GM08714 (cell line): Measurements from ENCODE around the gene FOXD3.

Experiments used
- H3K4me3 ChIP-seq: fragments of 200-500 bp; sonication (Bioruptor generic); 2 replicates; pipeline ENCODE4 v1.5.1; 2014; ENCODE audit warnings: mild to moderate bottlenecking, low read length, inconsistent platforms
- ZNF274 ChIP-seq: IDR thresholded peaks from 2 replicates; pipeline ENCODE4 v1.6.1; 2012; ENCODE audit warnings: mild to moderate bottlenecking, low read depth, low read length

FOXD3 gene

DNA sequence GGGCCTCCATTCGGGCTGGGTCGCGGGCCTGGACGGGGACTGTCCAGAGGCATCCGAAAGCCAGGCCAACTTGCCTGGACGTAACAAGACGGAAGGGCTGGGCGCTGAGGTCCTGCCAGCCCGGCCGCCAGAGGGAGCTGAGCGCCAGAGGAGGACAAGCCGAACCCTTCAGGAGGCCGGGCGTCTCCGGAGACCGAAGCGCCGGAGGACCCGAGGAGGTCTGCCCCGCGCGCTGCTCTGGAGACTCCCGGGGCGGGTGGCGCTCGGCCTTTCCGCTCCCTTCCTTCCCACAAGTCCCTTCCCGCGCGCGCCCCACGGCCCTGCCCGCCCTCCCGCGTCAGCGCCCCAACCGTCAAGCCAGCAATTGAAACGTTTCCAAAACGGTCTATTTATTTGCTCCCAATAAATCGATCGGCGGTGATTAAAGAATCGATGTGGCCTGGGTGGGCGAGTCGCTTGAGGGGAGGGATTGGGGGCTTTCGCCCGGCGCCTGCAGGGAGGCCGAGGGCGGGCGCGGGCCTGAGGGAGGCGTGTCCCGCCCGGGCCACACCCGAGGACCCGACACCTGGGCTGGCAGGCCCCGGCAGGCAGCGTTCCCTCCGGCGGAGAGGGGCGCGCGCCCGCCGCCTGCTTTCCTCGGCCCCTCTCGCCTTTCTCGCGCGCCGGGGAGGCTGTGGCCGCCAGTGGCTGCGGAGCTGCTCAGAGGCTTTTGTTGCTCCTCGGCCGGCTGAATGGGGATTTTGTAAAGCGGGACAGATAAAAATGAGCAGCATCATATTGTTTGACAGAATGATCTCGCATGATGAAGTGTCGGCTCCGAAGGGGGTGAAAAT lies 5.2 kb upstream of the FOXD3 start:
- peak overlapping the region; percentile 53 for H3K4me3 ChIP-seq
- TF ChIP-seq ZNF274 = no peak

DNA sequence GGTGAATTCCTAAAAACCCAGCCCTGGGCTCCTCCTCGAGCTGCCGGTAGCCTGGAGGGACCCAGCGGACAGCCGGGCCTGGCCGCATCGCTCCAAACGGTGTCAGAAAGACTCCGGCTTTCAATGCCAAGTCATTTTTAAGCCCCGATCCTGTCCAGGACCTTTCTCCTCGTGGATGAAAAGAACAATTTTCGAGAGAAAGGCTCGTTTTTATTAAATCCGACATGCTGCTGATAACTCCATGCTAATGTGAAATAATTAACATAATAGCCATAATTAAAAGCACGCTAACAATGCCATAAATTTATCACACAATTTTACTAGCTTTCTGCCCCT lies 4.6 kb upstream of the FOXD3 start:
- TF ChIP-seq ZNF274 = no peak
- peak overlapping the region; percentile 53 for H3K4me3 ChIP-seq

DNA sequence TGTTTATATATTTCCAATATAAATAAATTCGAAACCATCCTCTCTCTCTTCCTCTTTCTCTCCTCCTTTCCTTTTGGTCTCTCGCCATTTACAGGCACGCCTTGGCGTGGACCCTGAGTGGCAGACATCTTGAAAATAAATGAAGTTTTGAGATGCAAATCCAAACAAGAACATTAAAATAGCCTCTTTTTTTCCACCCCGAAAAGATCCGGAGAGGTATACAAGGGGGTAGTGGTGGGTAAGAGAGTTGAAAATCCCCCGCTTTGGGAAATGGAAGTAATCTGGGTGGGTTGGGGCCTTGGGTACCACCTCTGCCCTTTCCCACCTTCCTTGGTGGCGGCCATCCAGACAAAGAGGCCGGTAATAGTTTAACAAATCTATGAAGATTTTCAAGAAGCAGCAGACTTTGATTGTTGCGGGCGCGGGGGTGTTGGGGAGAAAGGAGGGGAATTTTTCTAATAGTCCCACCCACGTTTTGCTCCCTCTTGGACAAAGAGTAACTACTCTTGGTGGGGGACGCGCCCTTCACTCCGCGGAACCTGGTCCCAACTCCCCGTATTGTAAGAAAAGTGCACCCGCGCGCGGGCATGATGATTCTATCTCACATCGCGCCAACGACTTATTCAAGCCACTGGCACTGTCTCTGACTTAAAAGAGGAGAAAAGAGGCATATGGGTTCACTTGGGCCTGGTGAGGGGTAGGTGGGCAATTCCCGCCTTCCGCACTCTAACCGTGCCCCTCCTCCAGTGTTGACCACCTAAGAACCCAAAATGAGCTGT lies 4.0 kb upstream of the FOXD3 start:
- no peak for TF ChIP-seq ZNF274
- no peak overlapping the region; the same call in 1 of the 2 replicates for H3K4me3 ChIP-seq

DNA sequence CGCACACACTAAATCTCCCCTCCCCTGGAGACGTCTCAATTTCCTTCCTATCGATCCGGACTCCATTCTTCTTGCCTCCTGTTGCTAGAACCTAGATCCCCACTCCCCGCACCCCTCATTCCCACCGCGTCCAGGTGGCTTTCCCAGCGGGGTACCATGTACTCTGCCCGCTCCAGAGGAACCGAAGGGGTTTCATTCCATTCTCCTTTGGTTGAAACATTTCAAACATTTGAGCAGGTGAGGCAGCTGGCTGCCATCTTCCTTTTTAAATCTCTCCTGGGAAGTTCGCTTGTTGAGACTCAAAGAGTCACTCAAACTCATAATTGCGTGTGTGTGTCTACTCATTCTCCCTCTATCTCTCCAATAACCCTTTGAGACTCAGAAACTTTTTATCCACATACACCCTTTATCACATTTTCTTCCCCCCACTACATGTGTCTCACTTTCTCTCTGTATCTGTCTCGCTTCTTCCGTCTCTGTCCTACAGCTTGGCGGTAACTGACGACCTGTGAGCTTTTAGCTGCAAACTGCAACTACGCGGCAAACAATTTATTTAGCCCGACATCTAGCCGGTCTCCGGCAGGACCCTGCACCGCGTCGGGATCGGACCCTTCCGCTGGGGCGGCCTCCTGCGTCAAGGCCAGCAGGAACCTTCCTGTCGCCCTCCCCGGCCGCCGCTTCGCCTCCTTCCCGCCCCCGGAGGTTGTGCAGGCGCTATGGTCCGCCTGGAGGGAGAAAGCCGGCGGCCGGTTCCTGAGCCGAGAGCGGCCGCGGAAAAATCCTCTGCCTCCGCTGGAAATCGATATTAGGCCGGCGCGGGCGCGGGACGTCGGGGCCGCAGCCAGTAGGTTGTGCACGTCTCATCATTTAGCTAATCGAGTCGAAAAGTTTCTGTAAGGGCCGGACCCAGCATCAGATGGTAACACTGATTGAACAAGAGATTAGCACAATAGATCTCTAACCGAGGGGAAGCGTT lies 3.0 kb upstream of the FOXD3 start:
- no peak overlapping the region for H3K4me3 ChIP-seq
- TF ChIP-seq ZNF274 = no peak

DNA sequence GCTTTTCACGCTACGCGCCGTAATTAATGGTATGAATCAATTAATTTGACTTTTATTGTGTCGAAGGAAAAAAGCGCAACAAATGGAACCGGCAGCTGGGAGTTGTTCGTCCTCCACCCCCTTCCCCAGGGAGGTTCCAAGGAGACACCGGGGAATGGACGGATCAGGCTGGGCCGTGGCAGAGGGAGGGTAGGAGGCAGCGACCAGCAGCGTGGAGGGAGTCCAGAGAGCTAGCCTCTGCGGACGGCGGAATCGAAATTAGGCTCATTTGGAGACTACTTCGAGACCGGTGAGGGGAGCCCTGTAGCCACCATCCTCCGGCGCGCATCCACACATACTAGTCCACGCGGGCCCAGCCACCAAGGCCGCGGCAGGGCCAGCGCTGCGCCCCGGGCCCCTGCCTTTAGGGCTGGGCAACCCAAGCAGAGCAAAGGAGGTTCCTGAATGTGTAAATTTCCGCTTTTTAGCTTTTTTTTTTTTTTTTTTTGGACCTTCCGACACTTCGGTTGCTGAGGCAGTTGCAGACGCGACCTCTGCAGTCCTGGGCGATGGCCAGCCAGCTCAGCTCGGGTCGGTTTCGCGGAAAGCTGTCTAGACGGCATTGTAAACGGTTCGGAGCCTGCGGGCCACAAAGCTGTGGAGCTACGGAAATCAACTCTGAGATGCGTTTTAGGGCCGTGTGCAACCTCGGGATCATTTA lies 2.2 kb upstream of the FOXD3 start:
- no peak for TF ChIP-seq ZNF274

DNA sequence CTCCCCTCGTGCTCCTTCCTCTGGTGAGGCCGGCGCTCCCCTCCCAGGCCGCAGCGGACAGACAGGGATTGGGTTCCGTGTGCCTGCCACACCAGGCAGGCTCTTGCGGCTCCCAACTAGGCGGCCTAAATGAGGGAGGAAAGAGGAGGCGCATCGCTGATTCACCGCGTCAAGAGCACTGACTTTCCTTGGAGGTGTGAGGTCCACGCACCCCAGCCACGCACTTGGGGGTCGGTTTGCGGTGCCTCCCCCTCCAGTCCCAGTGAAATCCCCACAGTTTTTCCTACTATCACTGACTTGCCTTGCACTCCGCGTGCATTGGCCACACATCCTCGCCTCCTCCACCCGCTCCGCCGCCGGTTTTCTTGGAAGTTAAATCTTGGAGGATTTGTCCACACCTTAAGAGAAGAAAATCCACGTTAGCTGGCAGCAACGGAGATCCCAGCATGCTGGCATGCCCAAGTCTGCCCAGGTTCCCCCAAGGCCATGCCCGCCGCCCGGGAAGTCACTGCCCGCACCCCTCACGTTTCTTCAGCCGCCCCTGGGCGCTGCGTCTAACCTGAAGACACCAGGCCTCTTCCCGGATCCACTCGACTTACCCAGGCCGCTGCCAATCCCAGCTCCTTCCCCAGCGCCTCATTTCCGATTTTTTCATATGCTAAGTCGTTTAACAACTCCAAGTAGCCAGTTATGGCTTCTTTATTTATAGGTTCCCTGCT lies 1.1 kb upstream of the FOXD3 start:
- TF ChIP-seq ZNF274 = no peak
- no peak overlapping the region; the same call in 1 of the 2 replicates for H3K4me3 ChIP-seq

More for the DNA sequence above, 2.2 kb upstream of the FOXD3 start:
- no peak overlapping the region; the same call in 1 of the 2 replicates for H3K4me3 ChIP-seq

DNA sequence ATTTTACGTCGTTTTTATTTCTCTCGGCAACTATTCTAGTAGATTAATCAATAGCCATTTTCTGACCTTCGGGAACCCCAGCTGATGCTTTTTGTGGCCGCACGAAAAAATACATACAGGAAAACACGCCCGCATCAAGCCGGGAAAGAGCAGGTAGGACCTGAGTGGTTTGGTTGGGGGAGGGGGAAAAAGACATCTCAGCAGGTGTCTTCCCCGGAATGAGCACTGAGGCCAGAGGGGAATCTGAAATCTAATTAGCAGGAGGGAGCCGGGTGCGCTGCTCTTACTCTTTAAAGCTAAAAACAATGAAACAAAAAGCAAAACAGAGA lies 618 bp upstream of the FOXD3 start:
- no peak for TF ChIP-seq ZNF274
- H3K4me3 ChIP-seq = peak overlapping the region; percentile 73

DNA sequence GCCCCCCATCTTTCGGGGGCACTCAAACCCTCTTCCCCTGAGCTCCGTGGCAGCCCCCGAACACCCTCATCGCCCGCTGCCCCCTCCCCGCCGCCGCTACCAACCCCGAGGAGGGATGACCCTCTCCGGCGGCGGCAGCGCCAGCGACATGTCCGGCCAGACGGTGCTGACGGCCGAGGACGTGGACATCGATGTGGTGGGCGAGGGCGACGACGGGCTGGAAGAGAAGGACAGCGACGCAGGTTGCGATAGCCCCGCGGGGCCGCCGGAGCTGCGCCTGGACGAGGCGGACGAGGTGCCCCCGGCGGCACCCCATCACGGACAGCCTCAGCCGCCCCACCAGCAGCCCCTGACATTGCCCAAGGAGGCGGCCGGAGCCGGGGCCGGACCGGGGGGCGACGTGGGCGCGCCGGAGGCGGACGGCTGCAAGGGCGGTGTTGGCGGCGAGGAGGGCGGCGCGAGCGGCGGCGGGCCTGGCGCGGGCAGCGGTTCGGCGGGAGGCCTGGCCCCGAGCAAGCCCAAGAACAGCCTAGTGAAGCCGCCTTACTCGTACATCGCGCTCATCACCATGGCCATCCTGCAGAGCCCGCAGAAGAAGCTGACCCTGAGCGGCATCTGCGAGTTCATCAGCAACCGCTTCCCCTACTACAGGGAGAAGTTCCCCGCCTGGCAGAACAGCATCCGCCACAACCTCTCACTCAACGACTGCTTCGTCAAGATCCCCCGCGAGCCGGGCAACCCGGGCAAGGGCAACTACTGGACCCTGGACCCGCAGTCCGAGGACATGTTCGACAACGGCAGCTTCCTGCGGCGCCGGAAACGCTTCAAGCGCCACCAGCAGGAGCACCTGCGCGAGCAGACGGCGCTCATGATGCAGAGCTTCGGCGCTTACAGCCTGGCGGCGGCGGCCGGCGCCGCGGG lies 837 bp downstream of the FOXD3 start:
- TF ChIP-seq ZNF274 = no peak
- H3K4me3 ChIP-seq = peak overlapping the region; percentile 73

DNA sequence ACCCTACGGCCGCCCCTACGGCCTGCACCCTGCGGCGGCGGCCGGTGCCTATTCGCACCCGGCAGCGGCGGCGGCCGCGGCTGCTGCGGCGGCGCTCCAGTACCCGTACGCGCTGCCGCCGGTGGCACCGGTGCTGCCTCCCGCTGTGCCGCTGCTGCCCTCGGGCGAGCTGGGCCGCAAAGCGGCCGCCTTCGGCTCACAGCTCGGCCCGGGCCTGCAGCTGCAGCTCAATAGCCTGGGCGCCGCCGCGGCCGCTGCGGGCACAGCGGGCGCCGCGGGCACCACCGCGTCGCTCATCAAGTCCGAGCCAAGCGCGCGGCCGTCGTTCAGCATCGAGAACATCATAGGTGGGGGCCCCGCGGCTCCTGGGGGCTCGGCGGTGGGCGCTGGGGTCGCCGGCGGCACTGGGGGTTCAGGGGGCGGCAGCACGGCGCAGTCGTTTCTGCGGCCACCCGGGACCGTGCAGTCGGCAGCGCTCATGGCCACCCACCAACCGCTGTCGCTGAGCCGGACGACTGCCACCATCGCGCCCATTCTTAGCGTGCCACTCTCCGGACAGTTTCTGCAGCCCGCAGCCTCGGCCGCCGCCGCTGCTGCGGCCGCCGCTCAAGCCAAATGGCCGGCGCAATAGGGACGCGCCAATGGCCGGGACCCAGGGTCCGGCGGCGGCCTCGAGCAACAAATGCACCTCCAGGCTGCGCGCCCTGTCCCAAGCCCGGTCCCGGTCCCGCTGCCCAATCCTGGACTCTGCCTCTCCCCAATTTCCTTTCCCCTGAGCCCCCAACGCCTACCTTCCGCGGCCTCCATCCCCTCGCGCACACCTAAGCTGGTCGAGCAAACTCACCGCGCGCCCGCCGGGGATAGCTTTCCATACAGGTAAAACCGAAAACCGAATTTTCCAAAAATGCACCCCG lies 1.8 kb downstream of the FOXD3 start:
- no peak for TF ChIP-seq ZNF274
- peak overlapping the region; percentile 73; the same call in 1 of the 2 replicates for H3K4me3 ChIP-seq

DNA sequence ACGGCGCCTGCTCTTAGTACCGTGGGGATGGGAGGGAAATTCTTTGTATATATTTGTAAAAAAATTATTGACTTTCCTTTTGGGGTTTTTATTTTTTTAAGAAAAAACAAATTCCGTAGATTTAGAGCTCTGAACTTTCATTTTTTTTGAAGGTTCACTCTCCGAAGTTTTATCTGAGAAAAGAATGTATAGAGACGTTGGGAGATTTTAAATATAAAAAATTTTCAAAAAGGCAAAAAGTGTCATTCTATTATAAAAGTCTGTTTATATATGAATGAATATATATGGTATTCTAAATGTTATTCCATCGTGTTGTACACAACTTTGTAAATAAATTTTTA lies 2.4 kb downstream of the FOXD3 start:
- no peak for TF ChIP-seq ZNF274
- no peak overlapping the region; the same call in 1 of the 2 replicates for H3K4me3 ChIP-seq
